ENCODE data around the gene MMGT1.

GRCh38 chrX:135982860-135983259 is 9.1 kb upstream of the MMGT1 start:
- no peak for TF ChIP-seq CTCF (IDR thresholded peaks at IDR 0.05)
- TF ChIP-seq EZH2 (IDR thresholded peaks at IDR 0.05): no peak
- no peak for TF ChIP-seq EZH2phosphoT487 (IDR thresholded peaks at IDR 0.05)

Measured in neural progenitor cell (in vitro differentiated cells).